Pancreas (tissue), 10 donors: ENCODE data around the gene B4GALT6. TPM values are rescaled to one million over a fixed set of nuclear protein-coding genes. Genes with fewer than 3 reads are reported as not detected.

Source experiments
- ATAC-seq, 4 donors: fragments of 200-7000 bp; cut with Tn5 transposase; one replicate each; pipeline versions ENCODE4 v1.8.0 to v1.9.1; 2020; ENCODE audit warnings: mild to moderate bottlenecking in 4 of 4, moderate library complexity in 4 of 4
- DNase-seq, 6 donors: peaks; one replicate each; pipeline ENCODE4 v3.0.0-alpha.2; 2020
- FAIRE-seq: peaks from 2 replicates; lab custom pipeline; 2012; peaks lifted over from hg19 to GRCh38; lab: Jason Lieb, UNC
- H3K27ac ChIP-seq, 4 donors: fragments of 200-600 bp; sonication (generic); 1 replicate in 3 of 4; 2 replicates in 1 of 4; pipeline versions ENCODE4 v1.5.0 to v1.8.0; 2020
- H3K27me3 ChIP-seq, 4 donors: fragments of 200-600 bp; one replicate each; pipeline ENCODE4 v1.8.0; 2021
- H3K36me3 ChIP-seq, 3 donors: fragments of 200-600 bp; sonication (generic) in 1 of 3; one replicate each; pipeline versions ENCODE4 v1.5.0 to v1.8.0; 2020 to 2021
- H3K4me1 ChIP-seq, 3 donors: fragments of 200-600 bp; one replicate each; pipeline ENCODE4 v1.8.0; 2021
- H3K4me3 ChIP-seq, 4 donors: fragments of 200-600 bp; sonication (generic) in 2 of 4; one replicate each; pipeline versions ENCODE4 v1.5.0 to v1.8.0; 2020 to 2021
- H3K9me3 ChIP-seq, 4 donors: fragments of 200-600 bp; one replicate each; pipeline ENCODE4 v1.8.0; 2021
- WGBS, 2 donors: extraction: QIAGEN DNeasy Blood & Tissue Kit; methylation state at CpG; one replicate each; pipeline ENCODE4 v1.1.7; 2013; 5-methylcytosine and 5-hydroxymethylcytosine counted together
- intact Hi-C, 3 donors: fragments of 100-400 bp; cut with DNase I; formaldehyde crosslinking; loops; one replicate each; pipeline versions ENCODE4 v1.11.1 to v1.14.2; 2022
- polyA plus RNA-seq, 2 donors: library from polyadenylated mRNA; stranded (reverse); fragments of 200-250 nt; gene quantifications; one replicate each; pipeline ENCODE4 v1.2.3, GENCODE V29; 2013
- total RNA-seq, 6 donors: library from RNA; stranded (reverse); fragmentation: NEBNext Ultra II Directional in 4 of 6; extraction: Animal tissue kit (Norgen Biotek cat#: 25700) in 4 of 6; gene quantifications; one replicate each; pipeline versions ENCODE4 v1.2.1 to v1.2.4, GENCODE V29; 2021 to 2023
- TF ChIP-seq, protein P1 (sequence below), 4 donors: fragments of 200-600 bp; sonication (generic) in 3 of 4; IDR thresholded peaks; one replicate each; pipeline versions ENCODE4 v1.5.0 to v1.8.0; 2021; ENCODE audit warnings: antibody characterized with exemption in 4 of 4
- donor health status: healthy with polysubstance abuse.
- donor health status: DM: no; HTN: no; CAD: no; lungs with moderate emphysema.
- donor health status: DM: no; HTN: no; CAD: no.
- donor health status: control.
- donor health status: control.
- donor health status: Bipolar disorder and iron deficiency.
- donor health status: DM: yes; HTN: yes; CAD: no.
- donor health status: DM: no; HTN: no; CAD: no.
- donor health status: DM: no; HTN: no; CAD: no.
- donor health status: DM: yes; HTN: yes; CAD: no.

The B4GALT6 gene
- total and polyA plus RNA-seq, 8 donors = 0.79 to 4.6 (median 2.8) TPM

GRCh38 chr18:31651369-31651768 is 33.0 kb downstream of the B4GALT6 start:
- DNase-seq (no peak), ATAC-seq (no peak), FAIRE-seq (no peak)
- TF ChIP-seq, protein P1, sequence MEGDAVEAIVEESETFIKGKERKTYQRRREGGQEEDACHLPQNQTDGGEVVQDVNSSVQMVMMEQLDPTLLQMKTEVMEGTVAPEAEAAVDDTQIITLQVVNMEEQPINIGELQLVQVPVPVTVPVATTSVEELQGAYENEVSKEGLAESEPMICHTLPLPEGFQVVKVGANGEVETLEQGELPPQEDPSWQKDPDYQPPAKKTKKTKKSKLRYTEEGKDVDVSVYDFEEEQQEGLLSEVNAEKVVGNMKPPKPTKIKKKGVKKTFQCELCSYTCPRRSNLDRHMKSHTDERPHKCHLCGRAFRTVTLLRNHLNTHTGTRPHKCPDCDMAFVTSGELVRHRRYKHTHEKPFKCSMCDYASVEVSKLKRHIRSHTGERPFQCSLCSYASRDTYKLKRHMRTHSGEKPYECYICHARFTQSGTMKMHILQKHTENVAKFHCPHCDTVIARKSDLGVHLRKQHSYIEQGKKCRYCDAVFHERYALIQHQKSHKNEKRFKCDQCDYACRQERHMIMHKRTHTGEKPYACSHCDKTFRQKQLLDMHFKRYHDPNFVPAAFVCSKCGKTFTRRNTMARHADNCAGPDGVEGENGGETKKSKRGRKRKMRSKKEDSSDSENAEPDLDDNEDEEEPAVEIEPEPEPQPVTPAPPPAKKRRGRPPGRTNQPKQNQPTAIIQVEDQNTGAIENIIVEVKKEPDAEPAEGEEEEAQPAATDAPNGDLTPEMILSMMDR (IDR thresholded peaks at IDR 0.05) = no peak
- intact Hi-C loops = no loop called here
- Histone ChIP-seq H3K27ac (no peak overlapping the region), H3K36me3 (no peaks in the 10 kb centered on the region), H3K4me3 (no peak overlapping the region), H3K4me1 (no peaks in the 10 kb centered on the region), H3K9me3 (no peaks in the 10 kb centered on the region), H3K27me3 (no peaks in the 10 kb centered on the region)
- 74 to 76% methylated on average over 4 of the region's 4 CpGs for WGBS, 2 donors

GRCh38 chr18:31649978-31650719 is 34.2 kb downstream of the B4GALT6 start:
- DNase-seq (no peak), FAIRE-seq (no peak), ATAC-seq (no peak)
- 57 to 68% methylated on average over 4 of the region's 4 CpGs for WGBS, 2 donors
- TF ChIP-seq, protein P1 (IDR thresholded peaks at IDR 0.05) = no peak
- no peaks in the 10 kb centered on the region for H3K4me1 ChIP-seq
- no peaks in the 10 kb centered on the region for H3K9me3 ChIP-seq
- intact Hi-C loops = no loop called here
- H3K36me3 ChIP-seq = no peaks in the 10 kb centered on the region
- no peaks in the 10 kb centered on the region for H3K27me3 ChIP-seq
- no peak overlapping the region for H3K4me3 ChIP-seq
- H3K27ac ChIP-seq = no peak overlapping the region

GRCh38 chr18:31649449-31649848 is 34.9 kb downstream of the B4GALT6 start:
- FAIRE-seq = no peak
- intact Hi-C loops = no loop called here
- H3K27me3 ChIP-seq = no peaks in the 10 kb centered on the region

GRCh38 chr18:31648966-31649429 is 35.4 kb downstream of the B4GALT6 start:
- no peaks in the 10 kb centered on the region for H3K36me3 ChIP-seq
- 72 to 78% methylated on average over 2 of the region's 2 CpGs for WGBS, 2 donors
- no peaks in the 10 kb centered on the region for H3K9me3 ChIP-seq
- ATAC-seq (peak in 3 of 4 donors; percentile 65 to 78 (median 78)), FAIRE-seq (no peak), DNase-seq (no peak)
- no peak overlapping the region for H3K27ac ChIP-seq
- TF ChIP-seq, protein P1 (IDR thresholded peaks at IDR 0.05) = no peak
- intact Hi-C loops = no loop called here
- H3K4me1 ChIP-seq = no peaks in the 10 kb centered on the region
- no peak overlapping the region for H3K4me3 ChIP-seq
- no peaks in the 10 kb centered on the region for H3K27me3 ChIP-seq

More at GRCh38 chr18:31649449-31649848, 34.9 kb downstream of the B4GALT6 start:
- no peak overlapping the region for H3K4me3 ChIP-seq
- WGBS, 2 donors = 94 to 98% methylated on average over 2 of the region's 2 CpGs
- no peaks in the 10 kb centered on the region for H3K4me1 ChIP-seq
- TF ChIP-seq, protein P1 (IDR thresholded peaks at IDR 0.05) = no peak
- no peaks in the 10 kb centered on the region for H3K9me3 ChIP-seq
- no peak overlapping the region for H3K27ac ChIP-seq
- no peaks in the 10 kb centered on the region for H3K36me3 ChIP-seq
- DNase-seq = no peak
- no peak for ATAC-seq

DNA sequence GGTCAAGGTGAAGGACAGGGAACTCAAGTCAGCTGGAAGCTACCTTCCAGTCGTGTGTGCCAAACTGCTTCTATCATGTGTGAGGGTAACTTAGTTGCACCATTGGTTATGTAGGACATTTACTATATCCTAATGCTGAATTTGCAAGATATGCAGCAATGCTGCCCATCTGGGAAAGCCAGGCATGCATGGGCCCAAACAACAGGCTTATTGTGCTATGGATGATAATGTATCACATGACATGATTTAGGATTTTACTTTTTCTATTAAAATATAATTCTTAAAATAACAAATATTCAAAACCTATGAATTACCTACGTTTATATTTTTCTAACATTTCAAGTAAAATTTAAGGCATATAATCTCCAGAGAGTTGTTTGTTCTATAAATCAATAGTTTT is 35.9 kb downstream of the B4GALT6 start:
- Histone ChIP-seq H3K27ac (no peak overlapping the region), H3K9me3 (no peaks in the 10 kb centered on the region), H3K4me3 (no peak overlapping the region), H3K4me1 (no peaks in the 10 kb centered on the region), H3K36me3 (no peaks in the 10 kb centered on the region), H3K27me3 (no peaks in the 10 kb centered on the region)
- no peak for FAIRE-seq
- intact Hi-C loops = no loop called here
- TF ChIP-seq, protein P1 (IDR thresholded peaks at IDR 0.05) = no peak
- DNase-seq = no peak
- WGBS, 2 donors = 37 to 52% methylated on average over 2 of the region's 2 CpGs
- ATAC-seq = no peak
